AG08396 (cell line): ENCODE results near the gene SRXN1.
"Not testable (repeated sequence)": the region's sequence is repeated elsewhere in the genome, so short reads cannot be mapped to it uniquely, and the experiment has no call there.

Experiments
- DNase-seq: peaks from one replicate; pipeline ENCODE4 v3.0.0; 2012; ENCODE audit warnings: low spot score, mixed read lengths

The SRXN1 gene

DNA sequence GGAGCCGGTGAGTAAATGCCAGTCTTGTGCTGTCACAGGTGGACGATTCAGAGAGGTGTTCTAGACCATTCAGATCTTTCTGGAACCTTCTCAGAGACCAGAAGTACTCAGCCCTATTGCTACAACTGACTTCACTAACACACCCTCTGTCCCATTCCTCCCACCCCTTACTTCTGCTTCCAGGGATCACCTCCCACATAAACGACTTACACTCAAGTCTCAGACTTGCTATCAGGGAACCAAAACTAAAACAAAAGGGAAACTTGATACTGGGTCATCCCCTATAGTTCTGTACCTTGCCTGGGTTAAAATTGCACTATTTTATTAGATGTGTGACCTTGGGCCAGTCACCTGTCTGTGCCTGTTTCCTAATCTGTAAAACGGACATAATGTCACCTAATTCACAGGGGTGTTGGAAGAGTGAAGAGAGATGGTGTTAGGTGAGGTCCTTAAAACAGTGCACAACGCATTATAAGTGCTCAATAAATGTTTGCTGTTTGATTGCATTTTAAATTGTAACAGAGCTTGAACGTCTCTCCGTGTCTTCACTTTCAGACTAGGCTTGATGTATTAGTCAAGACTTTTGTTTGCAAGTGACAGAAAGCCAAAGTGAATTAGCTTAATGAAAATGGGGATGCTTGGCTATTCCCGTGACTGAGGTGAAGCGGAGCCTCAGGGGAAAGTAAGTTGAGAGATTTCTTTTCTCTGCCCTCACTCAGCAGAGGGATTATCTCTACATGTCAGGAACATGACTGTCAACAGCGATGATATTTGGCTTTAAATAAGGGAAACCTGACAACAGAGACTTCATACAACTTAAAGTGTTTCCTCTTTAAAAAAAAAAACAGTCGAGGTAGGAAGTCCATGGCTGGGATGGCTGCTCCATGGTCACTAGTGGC, 3.0 kb upstream of the SRXN1 start:
- DNase-seq = no peak

DNA sequence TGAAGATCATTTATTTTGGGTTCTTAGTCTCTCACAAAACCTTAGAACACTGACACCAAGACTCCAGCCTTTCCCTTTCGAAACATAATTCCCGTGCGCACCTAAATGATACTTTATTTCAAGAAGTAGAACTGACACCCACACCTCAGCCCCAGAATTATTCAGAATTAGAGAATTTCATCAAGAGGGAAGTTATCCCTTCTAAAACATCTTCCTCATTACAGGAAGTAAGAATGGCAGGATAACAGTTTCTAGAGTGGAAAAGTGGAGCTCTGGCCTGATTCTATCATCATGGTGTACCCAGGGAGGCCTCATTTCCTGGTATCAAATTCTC, 1.4 kb upstream of the SRXN1 start:
- DNase-seq = no peak

DNA sequence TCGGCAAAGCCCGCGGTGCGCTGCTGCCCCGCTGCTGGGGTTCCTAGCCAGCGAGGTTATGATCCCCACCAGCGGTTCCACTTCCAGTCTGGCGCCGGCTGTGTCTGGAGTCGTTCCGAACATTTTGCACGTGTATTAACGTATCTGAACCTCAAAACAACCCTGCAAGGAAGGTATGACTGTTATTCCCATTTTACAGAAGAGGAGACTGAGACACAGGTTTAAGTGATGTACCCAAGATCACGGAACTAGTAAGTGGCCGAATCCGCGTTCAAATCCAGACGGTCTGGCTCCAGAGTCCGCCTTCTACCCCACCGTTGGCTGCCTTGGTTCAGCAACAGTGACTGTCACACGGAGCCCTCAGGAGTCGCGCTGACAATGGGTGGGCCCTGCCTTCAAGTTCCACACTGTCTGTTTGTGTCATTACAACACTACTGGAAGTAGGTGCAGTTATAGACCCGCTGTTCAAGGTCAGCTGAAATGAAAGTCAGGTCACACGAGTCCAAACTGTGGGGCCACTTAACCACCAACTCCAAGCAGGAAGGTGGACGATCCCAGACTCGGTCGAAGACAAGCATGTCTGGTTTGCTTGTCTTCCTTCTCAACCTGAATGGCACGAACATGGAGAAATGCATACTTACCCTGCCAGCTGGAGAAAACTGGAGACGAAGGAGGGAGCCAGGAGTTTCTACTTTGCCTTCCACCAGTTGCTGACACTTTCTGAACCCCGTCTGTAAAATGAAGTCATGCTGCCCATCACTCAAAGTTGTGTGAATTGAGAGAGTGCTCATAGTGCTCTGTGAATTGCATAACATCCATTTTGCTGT, 803 bp upstream of the SRXN1 start:
- DNase-seq = no peak

DNA sequence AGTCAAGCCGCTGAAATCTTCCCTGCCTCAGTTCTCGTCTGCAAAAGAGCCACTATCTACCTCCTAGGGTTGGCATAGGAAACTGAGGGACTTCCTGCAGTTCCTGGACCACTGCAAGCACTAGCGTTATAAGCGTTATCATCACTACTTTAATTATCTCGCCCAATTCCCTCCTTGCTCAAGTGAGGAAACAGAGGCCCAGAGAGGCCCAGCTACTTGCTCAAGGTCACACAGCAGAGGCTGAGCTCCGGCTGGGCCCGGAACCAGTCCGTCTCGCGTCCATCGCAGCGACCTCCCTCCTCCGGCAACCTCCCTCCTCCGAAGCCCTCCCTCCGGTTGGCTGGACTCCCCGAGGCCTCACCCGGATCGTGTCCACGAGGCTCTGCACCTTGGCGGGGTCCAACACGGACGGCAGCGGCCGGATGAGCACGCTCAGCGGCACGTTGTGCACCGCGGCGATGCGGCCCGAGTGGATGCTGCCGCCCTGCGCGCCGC, 338 bp downstream of the SRXN1 start:
- DNase-seq = peak; percentile 56

DNA sequence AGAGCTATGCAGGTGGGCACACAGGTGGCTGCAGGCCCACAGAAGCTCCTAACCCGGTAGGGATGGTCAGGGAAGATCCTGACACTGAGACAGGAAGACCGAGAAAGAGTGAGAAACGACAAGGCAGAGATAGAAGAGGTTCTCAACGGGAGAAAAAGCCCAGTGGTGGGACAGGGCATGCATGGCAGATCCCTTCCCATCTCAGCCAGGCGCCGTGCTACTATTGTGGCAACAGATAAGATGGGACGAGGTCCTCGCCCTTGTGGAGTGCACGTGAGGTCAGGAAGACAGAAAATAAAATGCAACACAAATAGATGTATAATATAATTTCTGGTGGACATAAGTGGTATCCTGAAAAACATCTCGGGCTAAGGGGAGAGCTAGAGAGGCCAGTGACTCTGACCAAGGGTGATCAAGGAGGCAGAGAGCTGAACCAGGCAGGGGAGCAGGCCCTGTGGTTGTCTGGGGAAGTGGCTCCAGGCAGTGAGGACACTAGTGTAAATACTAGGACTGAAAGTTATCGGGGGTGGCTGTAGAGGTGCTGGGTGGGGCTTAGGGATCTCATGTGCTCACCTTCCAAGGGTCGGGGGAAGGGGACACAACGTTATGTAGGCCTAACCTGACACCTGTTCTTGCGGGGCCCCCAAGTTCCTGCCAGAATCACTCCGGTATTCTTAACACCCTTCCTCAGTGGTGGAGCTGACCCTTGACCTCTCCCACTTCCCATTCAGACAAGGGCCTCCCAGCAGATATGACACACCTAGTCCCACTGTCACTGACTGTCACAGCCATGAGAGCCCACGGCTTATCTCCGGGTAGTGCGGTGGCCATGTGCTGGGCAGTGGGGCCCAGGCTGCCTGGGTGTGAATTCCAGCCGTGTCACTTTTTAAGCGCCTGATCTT, 1.0 kb downstream of the SRXN1 start:
- DNase-seq = no peak

DNA sequence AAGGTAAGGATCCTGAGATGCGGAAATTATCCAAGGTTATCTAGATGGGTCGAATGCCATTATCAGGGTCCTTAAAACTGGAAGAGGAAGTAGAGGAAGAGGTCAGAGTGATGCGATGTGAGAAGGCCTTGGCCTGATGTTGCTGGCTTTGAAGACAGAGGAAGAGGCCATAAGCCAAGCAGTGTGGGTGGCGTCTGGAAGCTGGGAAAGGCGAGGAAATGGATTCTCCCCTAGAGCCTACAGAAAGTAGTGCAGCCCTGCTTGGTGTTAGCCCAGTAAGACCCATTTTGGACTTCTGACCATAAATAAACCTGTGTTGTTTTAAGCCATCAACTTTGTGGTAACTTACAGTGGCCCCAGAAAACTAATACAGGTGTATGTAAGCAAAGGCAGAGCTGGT, 2.0 kb downstream of the SRXN1 start:
- DNase-seq = no peak

DNA sequence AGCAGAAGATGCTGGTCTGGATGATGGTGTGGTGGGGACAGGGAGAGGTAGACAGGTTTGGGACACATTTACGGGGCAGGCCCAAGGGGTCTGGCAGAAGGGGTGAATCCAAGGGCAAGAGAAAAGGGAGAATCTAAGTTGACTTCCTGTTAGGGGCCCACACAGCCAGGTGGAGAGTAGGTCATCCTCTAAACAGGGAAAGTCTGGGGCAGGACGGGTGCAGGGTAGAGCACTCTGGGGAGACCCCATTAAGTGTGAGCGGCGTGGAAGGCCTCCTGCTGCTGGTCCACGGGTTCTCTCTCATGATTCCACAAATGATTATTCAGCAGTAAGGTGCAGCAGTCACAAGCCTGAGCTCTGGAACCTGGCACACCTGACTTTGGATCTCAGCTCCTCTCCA, 2.7 kb downstream of the SRXN1 start:
- DNase-seq = no peak

DNA sequence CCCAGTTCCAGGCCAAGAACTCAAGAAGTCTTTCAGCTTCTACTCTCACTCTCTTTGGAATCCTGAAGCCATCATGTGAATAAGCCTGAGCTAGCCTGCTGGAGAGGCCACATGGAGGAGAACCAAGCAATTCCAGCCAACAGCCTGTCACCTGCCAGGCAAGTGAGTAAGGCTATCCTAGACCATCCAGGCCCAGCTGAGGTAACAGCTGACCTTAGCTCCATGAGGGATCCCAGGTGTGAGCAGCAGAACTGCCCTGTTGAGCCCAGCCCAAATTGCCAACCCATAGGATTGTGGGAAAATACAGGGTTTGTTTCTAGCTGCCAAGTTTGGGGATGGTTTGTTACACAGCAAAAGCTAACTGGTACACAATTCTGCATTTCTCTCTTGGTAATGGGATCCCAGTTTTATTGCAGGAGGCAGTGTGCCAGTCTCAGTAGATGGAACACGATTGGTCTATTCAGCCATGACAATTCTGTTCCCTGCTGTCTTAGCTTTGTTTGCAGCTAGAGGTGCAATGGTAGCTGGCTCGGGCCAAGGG, 5.5 kb downstream of the SRXN1 start:
- DNase-seq = no peak

DNA sequence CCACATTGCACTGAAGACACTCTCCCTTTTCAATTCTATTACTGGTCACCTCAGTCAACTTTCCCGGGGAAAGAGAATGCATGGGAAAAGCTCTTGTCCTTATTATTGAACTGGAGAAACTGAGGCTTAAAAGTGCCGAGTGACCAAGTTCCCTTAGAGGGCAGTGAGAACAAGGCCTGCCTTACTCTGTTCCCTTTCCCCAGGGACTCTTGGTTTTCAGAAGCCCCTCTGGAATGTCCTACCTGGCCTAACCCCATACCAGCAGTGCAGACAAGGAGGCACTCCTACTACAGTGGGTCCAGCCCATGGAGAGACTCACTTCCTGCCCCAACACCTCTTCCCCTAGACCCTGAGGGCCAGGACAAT, 6.1 kb downstream of the SRXN1 start:
- DNase-seq = no peak

DNA sequence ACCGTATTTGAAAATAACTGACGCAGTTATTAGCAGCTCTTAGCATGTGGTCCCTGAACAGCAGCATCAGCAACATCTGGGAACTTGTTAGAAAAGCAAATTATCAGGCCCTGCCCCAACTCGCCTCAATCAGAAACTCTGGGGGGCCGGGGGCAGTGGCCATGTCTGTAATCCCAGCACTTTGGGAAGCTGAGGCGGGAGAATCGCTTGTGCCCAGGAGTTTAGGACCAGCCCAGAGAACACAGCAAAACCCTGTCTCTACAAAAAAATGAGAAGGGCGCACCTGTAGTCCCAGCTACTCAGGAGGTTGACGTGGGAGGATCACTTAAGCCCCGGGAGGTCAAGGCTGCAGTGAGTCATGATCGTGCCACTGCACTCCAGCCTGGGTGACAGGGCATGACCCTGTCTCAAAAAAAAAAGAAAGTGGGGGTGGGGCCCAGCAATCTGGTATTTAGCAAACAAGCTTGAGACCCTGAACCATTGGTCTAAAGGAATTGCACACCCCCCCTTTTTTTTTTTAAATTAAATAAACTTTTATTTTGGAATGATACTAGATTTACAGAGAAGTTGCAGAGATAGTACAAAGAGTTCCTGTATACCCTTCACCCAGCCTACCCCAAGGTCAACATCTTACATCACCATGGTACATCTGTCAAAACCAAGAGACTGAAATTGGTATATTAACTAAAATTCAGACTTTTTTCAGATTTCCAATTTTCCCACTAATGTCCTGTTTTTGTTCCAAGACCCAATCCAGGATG, 6.7 kb downstream of the SRXN1 start:
- no peak for DNase-seq

DNA sequence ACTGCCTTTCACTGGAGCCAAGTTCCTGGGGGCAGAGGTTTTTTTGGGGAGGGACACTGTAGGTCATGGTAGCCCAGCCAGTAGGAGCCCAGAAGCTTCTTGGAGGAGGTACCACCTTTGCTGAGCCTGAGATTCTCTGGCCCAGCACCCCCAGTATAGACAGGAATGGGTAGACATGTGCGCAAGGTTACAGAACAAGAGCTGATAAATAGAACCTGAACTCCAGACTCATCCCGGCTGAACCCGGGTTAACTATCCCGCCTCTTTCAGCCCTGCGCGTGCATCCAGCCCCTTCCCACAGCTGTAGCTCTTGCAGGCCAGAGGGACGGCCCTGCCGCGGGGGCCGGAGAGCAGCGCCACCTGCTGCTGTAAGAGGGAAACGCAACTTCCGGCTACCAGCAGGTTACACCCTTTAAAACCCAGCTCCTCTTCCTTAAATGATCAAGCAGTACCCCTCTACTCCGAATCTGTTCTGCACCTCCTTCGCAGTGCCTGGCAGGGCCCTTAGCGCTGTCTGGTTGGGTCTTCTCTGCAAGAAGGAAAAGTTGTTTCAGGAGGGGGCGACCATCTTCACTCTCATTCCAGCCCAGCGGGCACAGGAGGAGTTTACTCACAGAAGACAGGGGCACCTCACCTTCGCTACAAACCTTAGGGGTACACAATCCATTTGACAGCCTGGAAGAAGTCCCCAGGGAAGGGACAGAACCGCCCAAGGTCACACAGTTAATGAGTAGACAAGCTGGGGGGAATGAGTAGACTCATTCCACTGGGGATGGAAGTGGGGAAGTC, 7.5 kb downstream of the SRXN1 start:
- DNase-seq = peak; percentile 89

DNA sequence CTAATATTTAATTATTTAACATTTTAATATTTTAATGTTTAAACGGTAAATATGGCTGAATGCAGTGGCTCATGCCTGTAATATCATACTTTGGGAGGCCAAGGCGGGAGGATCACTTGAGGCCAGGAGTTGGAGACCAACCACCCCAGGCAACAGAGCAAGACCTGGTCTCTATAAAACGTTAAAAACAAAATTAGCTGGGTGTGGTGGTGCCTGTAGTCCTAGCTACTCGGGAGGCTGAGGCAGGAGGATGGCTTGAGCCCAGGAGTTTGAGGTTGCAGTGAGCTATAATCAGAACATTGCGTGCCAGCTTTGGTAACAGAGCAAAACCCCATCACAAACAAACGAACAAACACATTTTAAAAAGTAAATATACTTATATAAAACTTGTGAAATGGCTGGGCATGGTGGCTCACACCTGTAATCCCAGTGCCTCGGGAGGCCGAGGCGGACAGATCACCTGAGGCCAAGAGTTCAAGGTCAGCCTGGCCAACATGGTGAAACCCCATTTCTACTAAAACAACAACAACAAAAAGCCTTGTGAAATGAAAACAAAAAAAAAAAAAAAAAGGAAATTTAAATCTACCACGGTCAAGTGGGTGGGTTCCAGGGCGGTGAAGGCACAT, 8.2 kb downstream of the SRXN1 start:
- DNase-seq = no peak

DNA sequence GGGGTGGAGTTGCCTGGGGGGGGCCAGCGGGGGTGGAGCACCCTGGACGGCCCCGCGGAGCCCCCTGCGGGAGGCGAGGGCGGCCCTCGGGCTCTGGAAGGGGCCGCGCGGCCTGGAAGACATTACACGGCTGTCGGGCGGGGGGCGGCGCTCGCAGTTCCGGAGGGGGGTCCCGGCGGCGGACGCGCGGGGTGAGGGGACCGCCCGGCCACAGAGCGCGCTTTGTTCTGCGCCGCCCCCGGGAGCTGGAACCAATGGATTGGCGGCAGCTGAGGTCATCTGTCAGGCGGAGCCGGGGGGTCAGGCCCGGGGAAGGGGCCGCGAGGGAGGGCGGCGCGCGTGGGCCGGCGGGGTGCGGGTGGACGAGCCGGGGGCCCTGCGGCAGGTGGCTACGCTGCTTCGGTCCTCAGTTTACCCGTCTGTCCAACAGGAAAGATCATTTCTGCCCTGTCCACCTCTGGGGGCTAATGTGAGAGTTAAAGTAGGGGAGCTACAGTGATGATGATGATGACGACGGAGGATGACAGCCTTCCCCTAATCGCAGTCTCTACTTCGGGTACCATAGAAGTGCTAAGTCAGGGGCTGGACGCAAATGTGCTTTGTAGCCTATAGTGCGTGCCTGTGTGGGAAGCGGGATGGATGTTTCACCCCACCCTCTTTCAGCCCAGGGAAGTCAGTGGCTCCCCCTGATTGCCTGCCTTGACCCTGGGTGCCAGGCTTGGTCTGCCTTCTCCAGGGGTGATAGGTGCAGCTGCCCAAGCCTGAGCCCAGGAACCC, 10.4 kb downstream of the SRXN1 start:
- DNase-seq = no peak

DNA sequence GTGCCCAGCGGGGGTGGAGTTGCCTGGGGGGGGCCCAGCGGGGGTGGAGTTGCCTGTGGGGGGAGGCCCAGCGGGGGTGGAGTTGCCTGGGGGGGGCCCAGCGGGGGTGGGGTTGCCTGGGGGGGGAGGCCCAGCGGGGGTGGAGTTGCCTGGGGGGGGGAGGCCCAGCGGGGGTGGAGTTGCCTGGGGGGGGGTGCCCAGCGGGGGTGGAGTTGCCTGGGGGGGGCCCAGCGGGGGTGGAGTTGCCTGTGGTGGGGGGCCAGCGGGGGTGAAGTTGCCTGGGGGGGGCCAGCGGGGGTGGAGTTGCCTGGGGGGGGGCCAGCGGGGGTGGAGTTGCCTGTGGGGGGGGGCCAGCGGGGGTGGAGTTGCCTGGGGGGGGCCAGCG, 11.0 kb downstream of the SRXN1 start:
- DNase-seq = not testable (repeated sequence)

DNA sequence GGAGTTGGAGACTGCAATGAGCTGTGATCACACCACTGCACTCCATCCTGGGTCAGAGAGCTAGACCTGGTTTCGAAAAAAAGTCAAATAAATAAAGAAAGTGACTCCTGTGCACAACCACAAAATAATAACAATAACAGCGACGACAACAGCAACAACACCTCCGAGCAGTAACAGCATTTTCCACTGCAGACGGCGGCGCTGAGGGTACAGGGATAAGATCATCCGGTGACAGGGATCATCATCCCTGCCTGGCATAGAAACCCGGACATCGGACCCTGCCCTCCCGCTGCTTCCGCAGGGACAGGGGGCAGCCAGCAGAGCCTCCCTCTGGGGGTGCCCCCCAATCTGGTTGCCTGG, 11.5 kb downstream of the SRXN1 start:
- DNase-seq = peak; percentile 54

DNA sequence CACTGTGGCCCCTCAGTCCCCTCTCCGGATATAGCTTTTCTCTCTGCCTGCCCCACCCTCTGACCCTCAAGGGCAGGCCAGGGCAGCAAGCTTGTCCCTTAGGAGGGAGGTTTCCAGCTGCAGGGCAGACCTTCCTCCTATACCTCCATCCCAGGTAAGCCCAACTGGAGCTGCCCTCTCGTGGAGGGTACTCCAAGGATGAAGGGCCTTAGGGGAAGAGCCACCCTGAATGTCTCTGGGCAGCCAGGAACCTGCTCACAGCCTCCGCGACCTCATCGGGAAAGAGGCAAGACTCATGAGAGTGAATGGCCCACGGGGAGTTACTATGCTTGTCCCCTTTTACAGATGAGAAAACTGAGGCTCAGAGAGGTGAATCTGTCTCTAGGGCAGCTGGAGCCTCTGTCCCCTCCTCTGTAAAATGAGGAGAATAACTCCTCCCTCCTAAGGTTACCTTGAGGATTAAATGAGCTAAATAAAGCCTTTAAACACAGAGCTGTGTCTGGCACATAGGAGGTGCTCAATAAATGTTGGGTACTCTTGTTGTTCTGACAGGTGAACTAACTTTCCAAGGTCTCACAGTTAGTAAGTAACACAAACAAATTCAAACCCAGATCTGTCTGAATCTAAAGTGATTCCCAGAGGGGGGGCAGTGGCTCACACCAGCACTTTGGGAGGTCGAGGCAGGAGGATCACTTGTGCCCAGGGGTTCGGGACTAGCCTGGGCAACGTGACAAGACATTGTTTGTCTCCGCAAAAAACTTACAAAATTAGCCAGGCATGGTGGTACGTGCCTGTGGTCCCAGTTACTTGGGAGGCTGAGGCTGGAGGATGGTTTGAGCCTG, 12.1 kb downstream of the SRXN1 start:
- DNase-seq = no peak

DNA sequence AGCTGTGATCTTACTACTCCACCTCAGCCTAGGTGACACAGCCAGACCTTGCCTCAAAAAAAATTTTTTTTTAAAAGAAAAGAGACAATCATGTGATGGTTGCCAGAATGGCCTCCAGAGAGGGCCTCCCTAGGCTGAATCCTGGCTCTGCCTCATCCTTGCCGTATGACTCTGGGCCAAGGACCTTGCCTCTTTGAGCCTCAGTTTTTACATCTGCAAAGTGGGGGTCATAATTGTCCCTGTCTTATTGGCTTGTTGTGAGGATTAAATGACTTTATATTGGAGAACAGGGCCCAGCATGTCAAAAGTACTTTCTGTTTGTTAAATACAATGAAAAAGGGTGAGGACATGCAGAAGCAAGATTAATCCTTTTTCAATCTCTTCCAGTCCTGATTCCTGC, 14.4 kb downstream of the SRXN1 start:
- no peak for DNase-seq

DNA sequence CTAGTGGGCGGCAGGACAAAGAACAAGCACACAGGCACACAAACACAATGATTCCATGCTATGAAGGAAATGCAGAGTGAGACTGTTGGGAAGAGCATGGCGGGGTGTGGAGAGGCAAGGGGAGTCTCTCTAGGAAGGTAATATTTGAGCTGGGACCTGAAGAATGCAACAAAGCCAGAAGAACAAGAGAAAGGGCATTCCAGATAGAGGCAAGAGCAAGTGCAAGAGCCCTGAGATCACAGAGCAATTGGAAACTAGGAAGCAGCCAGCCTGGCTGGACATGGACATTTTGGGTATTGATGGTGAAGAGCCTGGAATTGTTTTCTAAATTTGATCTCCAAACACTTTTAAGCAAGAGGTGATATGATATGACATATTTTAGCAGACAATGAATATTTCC, 15.4 kb downstream of the SRXN1 start:
- no peak for DNase-seq
